Liver (tissue), 9 donors: Measurements from ENCODE around the gene SCLY. TPM values are rescaled to one million over a fixed set of nuclear protein-coding genes. Genes with fewer than 3 reads are reported as not detected.

Experiments used
- DNase-seq: peaks from one replicate; pipeline ENCODE4 v3.0.0-alpha.2; 2017; ENCODE audit warnings: low spot score
- H3K27ac ChIP-seq, 2 donors: one replicate each; pipeline ENCODE4 v1.7.0; 2013; ENCODE audit warnings: inconsistent platforms in 2 of 2, low read length in 2 of 2, control low read depth in 1 of 2, low read depth in 1 of 2, mild to moderate bottlenecking in 1 of 2
- H3K27me3 ChIP-seq, 4 donors: one replicate each; pipeline versions ENCODE4 v1.6.1 to v1.7.0; 2013; ENCODE audit warnings: low read length in 3 of 4, inconsistent platforms in 1 of 4, mild to moderate bottlenecking in 1 of 4, moderate library complexity in 1 of 4; ENCODE audit not compliant: control insufficient read depth in 4 of 4, insufficient read depth in 4 of 4
- H3K36me3 ChIP-seq, 4 donors: one replicate each; pipeline versions ENCODE4 v1.6.1 to v1.7.0; 2013; ENCODE audit warnings: low read length in 3 of 4, mild to moderate bottlenecking in 3 of 4, low read depth in 1 of 4, moderate library complexity in 1 of 4; ENCODE audit not compliant: control insufficient read depth in 4 of 4, insufficient read depth in 3 of 4
- H3K4me1 ChIP-seq, 4 donors: one replicate each; pipeline versions ENCODE4 v1.6.1 to v1.7.0; 2013; ENCODE audit warnings: low read length in 3 of 4, mild to moderate bottlenecking in 3 of 4, moderate library complexity in 1 of 4; ENCODE audit not compliant: control insufficient read depth in 4 of 4, insufficient read depth in 4 of 4
- H3K4me3 ChIP-seq, 3 donors: one replicate each; pipeline versions ENCODE4 v1.6.1 to v1.7.0; 2013; ENCODE audit warnings: low read length in 3 of 3, control low read depth in 1 of 3, low read depth in 1 of 3, mild to moderate bottlenecking in 1 of 3
- H3K9ac ChIP-seq, 2 donors: one replicate each; pipeline ENCODE4 v1.7.0; 2013; ENCODE audit warnings: low read length in 2 of 2, mild to moderate bottlenecking in 2 of 2, moderate library complexity in 2 of 2, control low read depth in 1 of 2, low read depth in 1 of 2
- H3K9me3 ChIP-seq, 4 donors: one replicate each; pipeline versions ENCODE4 v1.6.1 to v1.7.0; 2013; ENCODE audit warnings: low read length in 3 of 4; ENCODE audit not compliant: control insufficient read depth in 4 of 4
- GABPA ChIP-seq, 2 donors: IDR thresholded peaks in 1 of 2; conservative IDR thresholded peaks in 1 of 2; 2 replicates each; pipeline ENCODE4 v1.6.1; 2016; ENCODE audit warnings: antibody characterized with exemption in 2 of 2, mild to moderate bottlenecking in 1 of 2, moderate library complexity in 1 of 2
- HNF4A ChIP-seq, 2 donors: conservative IDR thresholded peaks; 2 replicates each; pipeline ENCODE4 v1.6.1; 2016; ENCODE audit warnings: antibody characterized with exemption in 2 of 2, mild to moderate bottlenecking in 2 of 2
- JUND ChIP-seq, 2 donors: IDR thresholded peaks; 2 replicates each; pipeline ENCODE4 v1.6.1; 2016; ENCODE audit warnings: antibody characterized with exemption in 2 of 2
- MAX ChIP-seq: IDR thresholded peaks from 2 replicates; pipeline ENCODE4 v1.6.1; 2016; ENCODE audit warnings: antibody characterized with exemption
- NR2F2 ChIP-seq: IDR thresholded peaks from 2 replicates; pipeline ENCODE4 v1.6.1; 2016; ENCODE audit warnings: antibody characterized with exemption
- RAD21 ChIP-seq, 2 donors: IDR thresholded peaks; 2 replicates each; pipeline ENCODE4 v1.6.1; 2016; ENCODE audit warnings: antibody characterized with exemption in 2 of 2, mild to moderate bottlenecking in 2 of 2
- RXRA ChIP-seq, 2 donors: IDR thresholded peaks; 2 replicates each; pipeline ENCODE4 v1.6.1; 2017 to 2018; ENCODE audit warnings: antibody characterized with exemption in 2 of 2, mild to moderate bottlenecking in 1 of 2
- SP1 ChIP-seq: IDR thresholded peaks from 2 replicates; pipeline ENCODE4 v1.6.1; 2018; ENCODE audit warnings: antibody characterized with exemption, mild to moderate bottlenecking
- TAF1 ChIP-seq: conservative IDR thresholded peaks from 2 replicates; pipeline ENCODE4 v1.6.1; 2016; ENCODE audit warnings: antibody characterized with exemption, mild to moderate bottlenecking
- YY1 ChIP-seq: IDR thresholded peaks from 2 replicates; pipeline ENCODE4 v1.6.1; 2016; ENCODE audit warnings: antibody characterized with exemption, mild to moderate bottlenecking
- ZBTB33 ChIP-seq: IDR thresholded peaks from 2 replicates; pipeline ENCODE4 v1.6.1; 2016; ENCODE audit warnings: antibody characterized with exemption
- WGBS: extraction: QIAGEN DNeasy Blood & Tissue Kit; methylation state at CpG from one replicate; pipeline ENCODE4 v1.1.7; 2013; 5-methylcytosine and 5-hydroxymethylcytosine counted together
- polyA plus RNA-seq, 2 donors: library from polyadenylated mRNA; stranded (reverse) in 1 of 2; unstranded in 1 of 2; fragments of 200-250 nt in 1 of 2; fragments of >200 nt in 1 of 2; fragmentation: Nextera tagmentation in 1 of 2; extraction: Ambion mirVana in 1 of 2; gene quantifications; one replicate each; pipeline versions ENCODE4 v1.2.1 to v1.2.3, GENCODE V29; 2013 to 2015
- total RNA-seq, 2 donors: library from RNA; depleted of rRNA; stranded (reverse); fragments of >200 nt; gene quantifications; one replicate each; pipeline ENCODE4 v1.2.3, GENCODE V29; 2014
- TF ChIP-seq, protein P1 (sequence below): IDR thresholded peaks from 2 replicates; pipeline ENCODE4 v1.6.1; 2016; ENCODE audit warnings: antibody characterized with exemption
- donor health status: healthy.
- donor health status: healthy.
- donor health status: healthy.
- donor health status: healthy.
- donor health status: healthy.

The SCLY gene
- total and polyA plus RNA-seq, 4 donors = 21.6 to 39.2 (median 25.0) TPM

GRCh38 chr2:238116298-238117198 is 55.7 kb downstream of the SCLY start:
- Histone ChIP-seq H3K27ac (no peak overlapping the region), H3K27me3 (no peaks in the 10 kb centered on the region), H3K9me3 (no peaks in the 10 kb centered on the region), H3K4me3 (no peak overlapping the region), H3K36me3 (no peaks in the 10 kb centered on the region), H3K9ac (no peak overlapping the region), H3K4me1 (peaks cover 0 to 3% (median 0%) of the 10 kb centered on the region in 4 donors)
- 90% methylated on average over 21 of the region's 21 CpGs for WGBS
- DNase-seq = no peak
- no peak for TF ChIP-seq TAF1
- TF ChIP-seq SP1 = no peak
- TF ChIP-seq YY1 = no peak

DNA sequence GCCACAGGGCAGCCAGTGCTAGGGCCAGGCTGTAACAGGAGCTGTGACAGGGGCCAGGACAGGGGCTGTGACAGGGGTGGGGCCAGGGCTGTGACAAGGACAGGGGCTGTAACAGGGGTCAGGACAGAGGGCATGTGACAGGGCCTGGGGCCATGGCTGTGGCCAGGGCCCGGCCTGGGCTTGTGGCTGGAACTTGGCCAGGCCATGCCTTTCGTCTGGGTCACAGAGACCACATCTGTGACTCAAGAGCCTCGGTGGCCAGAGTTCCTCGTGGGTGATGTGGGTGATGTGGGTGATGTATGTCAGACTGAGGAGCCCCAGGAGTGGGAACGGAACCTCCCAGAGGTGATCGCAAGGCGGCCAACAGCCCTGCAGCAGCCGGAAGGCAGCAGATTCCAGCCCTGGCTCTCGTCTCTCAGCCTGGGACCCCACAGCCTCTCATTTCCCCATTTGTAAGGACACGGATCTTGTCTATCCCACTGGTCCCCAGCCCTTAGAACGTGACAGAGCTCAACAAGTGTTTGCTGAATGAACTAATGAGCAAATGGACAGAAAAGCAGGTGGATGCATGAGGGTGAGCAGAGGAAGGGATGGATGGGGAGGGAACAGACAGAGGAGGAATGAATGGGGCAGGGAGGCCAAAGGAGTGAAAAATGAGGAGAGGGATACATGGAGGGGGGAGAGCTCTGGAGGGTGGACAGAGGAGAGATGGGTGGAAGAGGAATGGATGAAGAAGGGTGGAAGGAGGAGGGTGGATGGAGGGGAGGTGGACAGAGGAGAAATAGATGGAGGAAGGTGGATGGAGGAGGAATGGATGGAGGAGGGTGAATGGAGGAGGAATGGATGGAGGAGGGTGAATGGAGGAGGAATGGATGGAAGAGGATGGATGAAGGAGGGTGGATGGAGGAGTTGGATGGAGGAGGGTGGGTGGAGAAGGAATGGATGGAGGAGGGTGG is 56.7 kb downstream of the SCLY start:
- Histone ChIP-seq H3K4me1 (peaks cover 0 to 3% (median 0%) of the 10 kb centered on the region in 4 donors), H3K27me3 (no peaks in the 10 kb centered on the region), H3K4me3 (no peak overlapping the region), H3K9me3 (no peaks in the 10 kb centered on the region), H3K36me3 (no peaks in the 10 kb centered on the region), H3K9ac (no peak overlapping the region), H3K27ac (no peak overlapping the region)
- DNase-seq = no peak
- WGBS = 76% methylated on average over 11 of the region's 11 CpGs
- TF ChIP-seq RXRA (IDR thresholded peaks at IDR 0.05) (no peak), YY1 (no peak), ZBTB33 (no peak), MAX (no peak), JUND (IDR thresholded peaks at IDR 0.05) (no peak), RAD21 (IDR thresholded peaks at IDR 0.05) (no peak), GABPA (IDR thresholded peaks at IDR 0.05 in 1 of 2, conservative IDR thresholded peaks at IDR 0.05 in 1 of 2) (no peak), NR2F2 (no peak)

DNA sequence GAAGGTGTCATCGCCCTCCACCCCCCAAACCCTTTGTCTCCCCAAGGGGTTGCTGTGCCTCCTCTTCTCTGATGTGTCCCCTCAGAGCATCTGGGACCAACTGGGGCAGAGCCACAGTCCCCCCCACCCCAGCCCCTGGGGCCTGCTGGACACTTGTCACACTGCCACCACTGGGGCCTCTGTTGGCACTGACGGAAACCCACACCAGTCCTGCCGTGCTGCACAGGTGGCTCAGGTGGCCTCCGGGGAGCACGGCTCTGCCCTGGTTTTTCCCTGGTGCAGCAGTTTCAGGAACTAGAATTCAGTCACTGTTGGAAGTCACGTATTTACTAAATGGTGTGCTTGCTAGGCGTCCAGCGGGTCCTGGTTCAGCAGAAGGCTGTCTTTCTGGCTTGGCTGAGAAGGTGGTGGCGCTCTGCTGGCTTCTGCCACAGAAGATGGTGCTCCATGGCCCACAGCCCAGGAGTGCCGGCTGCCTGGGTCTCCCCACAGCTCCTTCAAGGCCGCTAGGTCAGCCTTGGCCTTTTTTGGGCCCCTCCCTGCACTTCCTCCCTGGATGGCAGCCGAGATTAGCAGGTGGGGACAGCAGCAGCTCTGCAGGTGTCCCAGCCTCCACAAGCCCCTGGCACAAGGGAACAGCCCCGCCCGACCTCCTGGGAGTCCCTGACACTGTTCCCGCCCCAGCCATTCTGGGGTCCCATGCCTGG is 59.1 kb downstream of the SCLY start:
- no peak overlapping the region for H3K4me3 ChIP-seq
- no peaks in the 10 kb centered on the region for H3K27me3 ChIP-seq
- H3K4me1 ChIP-seq = no peaks in the 10 kb centered on the region
- TF ChIP-seq, protein P1, sequence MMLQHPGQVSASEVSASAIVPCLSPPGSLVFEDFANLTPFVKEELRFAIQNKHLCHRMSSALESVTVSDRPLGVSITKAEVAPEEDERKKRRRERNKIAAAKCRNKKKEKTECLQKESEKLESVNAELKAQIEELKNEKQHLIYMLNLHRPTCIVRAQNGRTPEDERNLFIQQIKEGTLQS = no peak
- TF ChIP-seq YY1 (no peak), HNF4A (conservative IDR thresholded peaks at IDR 0.05) (no peak), SP1 (no peak), MAX (no peak)
- no peak overlapping the region for H3K9ac ChIP-seq
- H3K36me3 ChIP-seq = no peaks in the 10 kb centered on the region
- no peak overlapping the region for H3K27ac ChIP-seq
- no peaks in the 10 kb centered on the region for H3K9me3 ChIP-seq
- DNase-seq = no peak
- WGBS = 78% methylated on average over 15 of the region's 15 CpGs
